GM23248 (cell line): ENCODE data around the gene DPP6.

Experiments used
- EZH2 ChIP-seq: fragments of 200-600 bp; sonication (generic); IDR thresholded peaks from 2 replicates; pipeline ENCODE4 v1.6.1; 2018; ENCODE audit warnings: antibody characterized with exemption, mild to moderate bottlenecking; ENCODE audit not compliant: insufficient read depth, poor library complexity, severe bottlenecking
- EZH2phosphoT487 ChIP-seq: fragments of 200-600 bp; sonication (generic); IDR thresholded peaks from 2 replicates; pipeline ENCODE4 v1.6.1; 2018; ENCODE audit warnings: antibody characterized with exemption, moderate library complexity, mild to moderate bottlenecking, low read depth; ENCODE audit not compliant: insufficient read depth

- TF ChIP-seq EZH2 (no peak), EZH2phosphoT487 (no peak)
These were observed 801.5 kb downstream of the DPP6 start for GRCh38 chr7:154853727-154854095.
